ENCODE results near the gene CMTM2. TPM values are rescaled to one million over a fixed set of nuclear protein-coding genes. Genes with fewer than 3 reads are reported as not detected.
A peak's percentile ranks its signal among the peaks of the same experiment; 100 is the strongest.

CMTM2 gene
- total RNA-seq, 2 donors from 2014 or later = not detected

DNA sequence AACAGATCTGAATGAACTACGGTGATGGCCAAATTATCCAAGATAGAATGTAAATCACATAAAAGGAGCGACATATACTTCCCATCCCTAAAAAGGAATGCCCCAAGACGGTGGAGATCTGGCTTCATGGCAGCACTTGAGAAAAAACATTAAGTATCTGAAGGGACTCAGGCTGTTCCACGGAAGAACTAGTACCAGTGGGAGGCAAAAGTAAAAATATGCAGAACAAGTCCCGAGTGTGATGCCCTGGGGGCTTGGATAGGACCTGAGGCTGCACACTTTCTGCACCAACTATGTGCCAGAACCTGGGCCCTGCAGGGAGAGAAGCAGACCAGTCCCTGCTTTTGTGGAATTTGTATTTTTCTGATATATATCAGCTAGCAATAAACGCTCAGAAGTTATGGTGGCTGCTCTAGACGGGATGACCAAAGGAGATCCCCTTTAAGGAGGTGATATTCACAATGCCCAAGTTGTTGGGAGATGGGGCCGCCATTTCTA, 27.4 kb upstream of the CMTM2 start:
- H3K4me1 ChIP-seq = peaks cover 47% of the 10 kb centered on the region

DNA sequence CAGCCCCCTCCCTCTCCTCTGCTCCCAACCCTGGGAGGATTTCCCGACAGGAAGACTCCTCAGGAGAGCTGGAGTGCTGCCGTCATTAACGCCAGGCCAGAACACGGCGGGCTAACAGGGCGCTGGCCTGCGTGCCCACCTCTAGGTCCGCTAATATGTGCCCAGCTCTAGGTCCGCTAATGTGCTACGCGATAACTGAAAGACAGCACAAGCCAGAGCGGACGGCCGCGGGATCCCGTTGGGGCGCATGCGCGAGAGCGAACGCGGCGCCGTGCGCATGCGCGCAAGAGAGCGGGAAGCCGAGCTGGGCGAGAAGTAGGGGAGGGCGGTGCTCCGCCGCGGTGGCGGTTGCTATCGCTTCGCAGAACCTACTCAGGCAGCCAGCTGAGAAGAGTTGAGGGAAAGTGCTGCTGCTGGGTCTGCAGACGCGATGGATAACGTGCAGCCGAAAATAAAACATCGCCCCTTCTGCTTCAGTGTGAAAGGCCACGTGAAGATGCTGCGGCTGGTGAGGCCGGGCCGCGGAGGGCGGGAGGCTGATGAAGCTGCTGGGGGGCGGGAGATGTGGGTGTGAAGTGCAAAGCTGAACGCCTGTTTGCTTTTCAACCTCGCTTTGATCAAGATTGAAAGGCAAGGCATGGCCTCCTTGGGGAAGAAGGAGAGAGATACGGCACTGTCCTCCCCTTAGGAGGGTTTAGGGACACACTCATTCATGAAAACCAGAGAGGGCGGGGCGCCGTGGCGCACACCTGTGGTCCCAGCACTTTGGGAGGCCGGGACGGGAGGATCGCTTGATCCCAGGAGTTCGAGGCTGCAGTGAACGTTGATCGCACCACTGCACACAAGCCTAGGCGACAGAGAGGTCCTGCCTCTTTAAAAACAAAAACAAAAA, 26.7 kb upstream of the CMTM2 start, which contains the start of gene CKLF:
TSS of gene CKLF (plus strand) at position 291 of the 892 bp plus-strand sequence. CDS start at position 431, 140 bp downstream.
- DNase-seq = peak; percentile 91 to 92 (median 92)

More for the DNA sequence above, 27.4 kb upstream of the CMTM2 start:
- no peak for ATAC-seq
- no peak for DNase-seq
- WGBS, 2 donors = 38 to 41% methylated on average over 8 of the region's 8 CpGs
- Histone ChIP-seq H3K36me3 (replicated peaks in 1 of 2; ENCODE audit: insufficient read depth in 1 of 2, low read depth in 2 of 2) (no peaks in the 10 kb centered on the region), H3K27me3 (no peaks in the 10 kb centered on the region), H3K9me3 (no peaks in the 10 kb centered on the region), H3K27ac (peak overlapping the region; percentile 85 to 94 (median 89)), H3K4me3 (peak overlapping the region; percentile 12 to 53)
- intact Hi-C loops (cut with DNase I) = no loop called here
- TF ChIP-seq, protein P1, sequence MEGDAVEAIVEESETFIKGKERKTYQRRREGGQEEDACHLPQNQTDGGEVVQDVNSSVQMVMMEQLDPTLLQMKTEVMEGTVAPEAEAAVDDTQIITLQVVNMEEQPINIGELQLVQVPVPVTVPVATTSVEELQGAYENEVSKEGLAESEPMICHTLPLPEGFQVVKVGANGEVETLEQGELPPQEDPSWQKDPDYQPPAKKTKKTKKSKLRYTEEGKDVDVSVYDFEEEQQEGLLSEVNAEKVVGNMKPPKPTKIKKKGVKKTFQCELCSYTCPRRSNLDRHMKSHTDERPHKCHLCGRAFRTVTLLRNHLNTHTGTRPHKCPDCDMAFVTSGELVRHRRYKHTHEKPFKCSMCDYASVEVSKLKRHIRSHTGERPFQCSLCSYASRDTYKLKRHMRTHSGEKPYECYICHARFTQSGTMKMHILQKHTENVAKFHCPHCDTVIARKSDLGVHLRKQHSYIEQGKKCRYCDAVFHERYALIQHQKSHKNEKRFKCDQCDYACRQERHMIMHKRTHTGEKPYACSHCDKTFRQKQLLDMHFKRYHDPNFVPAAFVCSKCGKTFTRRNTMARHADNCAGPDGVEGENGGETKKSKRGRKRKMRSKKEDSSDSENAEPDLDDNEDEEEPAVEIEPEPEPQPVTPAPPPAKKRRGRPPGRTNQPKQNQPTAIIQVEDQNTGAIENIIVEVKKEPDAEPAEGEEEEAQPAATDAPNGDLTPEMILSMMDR (IDR thresholded peaks at IDR 0.05) = no peak
- no peak for TF ChIP-seq POLR2A (IDR thresholded peaks at IDR 0.05)

DNA sequence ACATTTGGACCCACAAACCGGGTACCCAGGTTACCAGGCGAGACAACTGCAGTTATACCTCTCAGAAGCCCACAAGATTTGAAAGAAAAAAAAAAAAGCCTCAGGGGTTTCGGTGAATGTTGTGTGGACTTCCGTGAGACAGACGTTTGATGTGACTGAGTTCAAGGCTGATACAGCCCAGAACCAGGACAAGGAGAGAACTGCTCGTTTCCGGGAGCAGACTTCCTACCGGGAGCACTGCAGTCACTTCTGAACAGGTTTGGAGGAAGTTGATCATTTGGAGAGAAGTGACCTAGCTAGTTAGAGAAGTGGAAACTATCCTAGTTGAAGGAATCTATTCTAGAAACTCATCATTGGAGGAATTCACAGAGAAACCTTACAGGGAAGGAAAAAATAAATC, 26.0 kb upstream of the CMTM2 start:
- 17 to 23% methylated on average over 8 of the region's 8 CpGs for WGBS, 2 donors
- Histone ChIP-seq H3K4me1 (peaks cover 47% of the 10 kb centered on the region), H3K27ac (peak overlapping the region in 3 of 4 donors; percentile 27 to 94 (median 85)), H3K27me3 (no peaks in the 10 kb centered on the region), H3K4me3 (no peak overlapping the region), H3K36me3 (replicated peaks in 1 of 2; ENCODE audit: insufficient read depth in 1 of 2, low read depth in 2 of 2) (no peaks in the 10 kb centered on the region), H3K9me3 (no peaks in the 10 kb centered on the region)
- no peak for TF ChIP-seq POLR2A (IDR thresholded peaks at IDR 0.05)
- TF ChIP-seq, protein P1 (IDR thresholded peaks at IDR 0.05) = no peak
- ATAC-seq (no peak), DNase-seq (peak in 1 of 4 donors; percentile 36)
- intact Hi-C loops (cut with DNase I) = no loop called here

More for the DNA sequence above, 26.7 kb upstream of the CMTM2 start, which contains the start of gene CKLF:
- Histone ChIP-seq H3K27ac (peak within 1 kb of the TSS; percentile 85 to 94 (median 89)), H3K4me1 (peaks cover 47% of the 10 kb centered on the region), H3K36me3 (replicated peaks in 1 of 2; ENCODE audit: insufficient read depth in 1 of 2, low read depth in 2 of 2) (no peaks in the 10 kb centered on the region), H3K9me3 (no peaks in the 10 kb centered on the region), H3K4me3 (peak within 1 kb of the TSS; percentile 12 to 53), H3K27me3 (no peaks in the 10 kb centered on the region)
- TF ChIP-seq, protein P1 (IDR thresholded peaks at IDR 0.05) = peak in 1 of 7 experiments; percentile 0
- TF ChIP-seq POLR2A (IDR thresholded peaks at IDR 0.05) = peak; percentile 68 to 85 (median 84)
- WGBS, 2 donors = 7 to 9% methylated on average over 31 to 63 of the region's 63 CpGs
- intact Hi-C loops (cut with DNase I) = no loop called here
- ATAC-seq = peak; percentile 87

DNA sequence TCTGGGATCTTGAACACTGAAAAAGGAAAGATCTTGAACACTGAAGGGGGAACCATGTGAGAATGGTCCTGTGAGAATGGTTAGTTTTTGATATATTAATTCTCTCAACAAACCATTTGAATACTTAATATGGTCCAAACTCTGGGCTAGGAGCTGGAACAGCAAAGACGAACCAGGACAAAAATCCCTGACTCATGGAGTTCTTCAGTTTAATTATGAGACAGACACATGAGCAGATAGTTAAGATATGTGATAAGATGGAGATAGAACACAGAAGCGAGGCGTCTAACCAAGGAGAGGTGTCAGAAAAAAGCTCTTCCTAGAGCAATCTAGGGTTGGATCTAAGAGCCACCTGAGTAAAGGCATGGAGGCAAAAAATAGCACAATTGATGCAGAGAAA, 25.2 kb upstream of the CMTM2 start:
- Histone ChIP-seq H3K27me3 (no peaks in the 10 kb centered on the region), H3K27ac (no peak overlapping the region), H3K4me1 (peaks cover 39% of the 10 kb centered on the region), H3K9me3 (no peaks in the 10 kb centered on the region), H3K36me3 (replicated peaks in 1 of 2; ENCODE audit: insufficient read depth in 1 of 2, low read depth in 2 of 2) (no peaks in the 10 kb centered on the region), H3K4me3 (no peak overlapping the region)
- intact Hi-C loops (cut with DNase I) = no loop called here
- TF ChIP-seq POLR2A (IDR thresholded peaks at IDR 0.05) = no peak
- TF ChIP-seq, protein P1 (IDR thresholded peaks at IDR 0.05) = no peak
- ATAC-seq (no peak), DNase-seq (no peak)
- 75 to 80% methylated on average over 3 of the region's 3 CpGs for WGBS, 2 donors
